HCT116 (cell line): ENCODE results near the gene RAP2A. TPM values are rescaled to one million over a fixed set of nuclear protein-coding genes. Genes with fewer than 3 reads are reported as not detected.

Experiments
- ATAC-seq: fragments of 200-7000 bp; cut with Tn5 transposase; 2 replicates; pipeline ENCODE4 v1.9.1; 2020; ENCODE audit warnings: mild to moderate bottlenecking, moderate library complexity
- BruUV-seq: library from RNA; stranded (reverse); fragments of 400-500 nt; replicated peaks from 2 replicates; lab custom pipeline; 2021; lab: Mats Ljungman, UMichigan
- CTCF ChIA-PET: fragments of 300-600 bp; sonication (Branson Sonifier 250); formaldehyde crosslinking; loops from one replicate; lab custom pipeline; 2021; ENCODE audit warnings: antibody characterized with exemption; lab: Charles Lee
- POLR2A ChIA-PET: fragments of 300-600, 350-600 bp; sonication (Branson Sonifier 250); formaldehyde crosslinking; loops from one replicate; lab custom pipeline; 2021; ENCODE audit warnings: antibody characterized with exemption; lab: Charles Lee
- RAD21 ChIA-PET, 2 experiments: fragments of 300-600 bp; sonication (Branson Sonifier 250); formaldehyde crosslinking; loops; one replicate each; lab custom pipeline; 2023; ENCODE audit warnings: low total read pairs in 2 of 2; ENCODE audit not compliant: uncharacterized antibody in 2 of 2, unreplicated experiment in 2 of 2, low non-redundant PET in 1 of 2; lab: Charles Lee
- DNase-seq: peaks from one replicate; pipeline ENCODE4 v3.0.0-alpha.2; 2010; ENCODE audit warnings: low read depth, low spot score
- H2AFZ ChIP-seq: fragments of 200-600 bp; shearing (Covaris generic), sonication (generic); 2 replicates; pipeline ENCODE4 v1.6.1; 2017; ENCODE audit warnings: low read depth, mixed run types, mixed read lengths, antibody characterized with exemption, low read length; ENCODE audit not compliant: poor library complexity, severe bottlenecking
- H3K27ac ChIP-seq: 2 replicates; pipeline ENCODE4 v1.5.1; 2012; ENCODE audit warnings: low read depth, low read length
- H3K27me3 ChIP-seq: fragments of 200-600 bp; sonication (generic); 2 replicates; pipeline ENCODE4 v1.6.1; 2016; ENCODE audit warnings: mixed run types, low read length, mixed read lengths; ENCODE audit not compliant: insufficient read depth
- H3K36me3 ChIP-seq, 2 experiments: fragments of 200-500 bp in 1 of 2; fragments of 200-600 bp in 1 of 2; sonication (Bioruptor generic) in 1 of 2; sonication (generic) in 1 of 2; 2 replicates each; pipeline versions ENCODE4 v1.5.1 to v1.6.1; 2014 to 2016; ENCODE audit warnings: low read length in 2 of 2, inconsistent platforms in 1 of 2, mixed read lengths in 1 of 2, mixed run types in 1 of 2; ENCODE audit not compliant: insufficient read depth in 2 of 2, control insufficient read depth in 1 of 2
- H3K4me1 ChIP-seq, 2 experiments: fragments of 200-600 bp in 1 of 2; sonication (generic) in 1 of 2; 2 replicates each; pipeline versions ENCODE4 v1.5.1 to v1.6.1; 2012 to 2017; ENCODE audit warnings: low read length in 2 of 2, inconsistent platforms in 1 of 2, mild to moderate bottlenecking in 1 of 2, mixed read lengths in 1 of 2, mixed run types in 1 of 2, moderate library complexity in 1 of 2; ENCODE audit not compliant: insufficient read depth in 2 of 2, control insufficient read depth in 1 of 2
- H3K4me2 ChIP-seq: fragments of 200-600 bp; sonication (generic); 2 replicates; pipeline ENCODE4 v1.6.1; 2017; ENCODE audit warnings: mixed run types, low read length, mixed read lengths
- H3K4me3 ChIP-seq, 2 experiments: fragments of 200-600 bp in 1 of 2; sonication (generic) in 1 of 2; replicated peaks in 1 of 2; 2 replicates each; pipeline ENCODE4 v1.5.1; 2011 to 2016; ENCODE audit warnings: low read length in 2 of 2, control low read depth in 1 of 2, low read depth in 1 of 2, mild to moderate bottlenecking in 1 of 2, mixed read lengths in 1 of 2, mixed run types in 1 of 2
- H3K79me2 ChIP-seq: fragments of 200-600 bp; sonication (generic); 2 replicates; pipeline ENCODE4 v1.6.1; 2017; ENCODE audit warnings: mild to moderate bottlenecking, mixed run types, low read length, moderate library complexity, mixed read lengths; ENCODE audit not compliant: insufficient read depth
- H3K9ac ChIP-seq: fragments of 200-600 bp; sonication (generic); 2 replicates; pipeline ENCODE4 v1.6.1; 2016; ENCODE audit warnings: low read length, mixed read lengths
- H3K9me2 ChIP-seq: fragments of 200-600 bp; sonication (generic), shearing (Covaris generic); 2 replicates; pipeline ENCODE4 v1.6.1; 2017; ENCODE audit warnings: mixed run types, mild to moderate bottlenecking, moderate library complexity; ENCODE audit not compliant: insufficient read depth
- H3K9me3 ChIP-seq, 2 experiments: fragments of 200-500 bp in 1 of 2; fragments of 200-600 bp in 1 of 2; sonication (Bioruptor generic) in 1 of 2; sonication (generic) in 1 of 2; 2 replicates each; pipeline ENCODE4 v1.6.1; 2014 to 2017; ENCODE audit warnings: low read length in 2 of 2, mixed read lengths in 2 of 2, inconsistent platforms in 1 of 2, low read depth in 1 of 2, mild to moderate bottlenecking in 1 of 2, mixed run types in 1 of 2, moderate library complexity in 1 of 2; ENCODE audit not compliant: control insufficient read depth in 1 of 2, insufficient read depth in 1 of 2
- H4K20me1 ChIP-seq: fragments of 200-600 bp; sonication (generic), shearing (Covaris generic); 2 replicates; pipeline ENCODE4 v1.6.1; 2017; ENCODE audit warnings: mixed run types, mild to moderate bottlenecking, moderate library complexity; ENCODE audit not compliant: insufficient read depth
- CEBPB ChIP-seq: IDR thresholded peaks from 2 replicates; pipeline ENCODE4 v1.6.1; 2012; ENCODE audit warnings: low read depth
- EGR1 ChIP-seq: IDR thresholded peaks from 2 replicates; pipeline ENCODE4 v1.6.1; 2012; ENCODE audit warnings: low read depth
- FOSL1 ChIP-seq: IDR thresholded peaks from 2 replicates; pipeline ENCODE4 v1.6.1; 2012; ENCODE audit warnings: low read depth
- REST ChIP-seq: IDR thresholded peaks from 2 replicates; pipeline ENCODE4 v1.6.1; 2012; ENCODE audit warnings: low read depth
- SP1 ChIP-seq: IDR thresholded peaks from 2 replicates; pipeline ENCODE4 v1.6.1; 2012; ENCODE audit warnings: low read depth
- SRF ChIP-seq: IDR thresholded peaks from 2 replicates; pipeline ENCODE4 v1.6.1; 2012; ENCODE audit warnings: low read depth
- ZBTB33 ChIP-seq: IDR thresholded peaks from 2 replicates; pipeline ENCODE4 v1.6.1; 2011; ENCODE audit warnings: mild to moderate bottlenecking, low read length, moderate library complexity; ENCODE audit not compliant: insufficient replicate concordance; ENCODE audit errors: extremely low read depth
- intact Hi-C: fragments of 100-400 bp; cut with micrococcal nuclease; formaldehyde crosslinking; loops from 2 replicates; pipeline ENCODE4 v1.10.0; 2022
- total RNA-seq: library from RNA; stranded (reverse); gene quantifications from one replicate; pipeline ENCODE4 v1.2.1, GENCODE V29; 2021; ENCODE audit not compliant: unreplicated experiment

Gene RAP2A
- total RNA-seq, 1 experiment from 2014 or later = 27.6 TPM

- no peak overlapping the region for H3K4me3 ChIP-seq
- no TSS peak for BruUV-seq
- ChIA-PET RAD21 (no interaction called here), POLR2A (no interaction called here), CTCF (interaction anchor here (0.6 kb wide), 1 partner anchor 1748 kb away, joined by 3 read pairs; no protein-coding TSS in a partner anchor)
- H3K9me3 ChIP-seq = no peaks in the 10 kb centered on the region
- peaks cover 2% of the 10 kb centered on the region; the same call in 1 of the 2 replicates for H3K79me2 ChIP-seq
- TF ChIP-seq REST (no peak), EGR1 (no peak), CEBPB (no peak), SP1 (no peak), SRF (no peak), ZBTB33 (no peak), FOSL1 (no peak)
- DNase-seq (no peak), ATAC-seq (no peak)
- no peak overlapping the region for H3K9ac ChIP-seq
- no peak overlapping the region for H3K4me2 ChIP-seq
- H2AFZ ChIP-seq = no peak overlapping the region
- intact Hi-C loops = loop anchor here (10.0 kb wide), 1 partner anchor 545 kb away; no protein-coding TSS in a partner anchor
- no peaks in the 10 kb centered on the region for H4K20me1 ChIP-seq
- no peaks in the 10 kb centered on the region for H3K9me2 ChIP-seq
- H3K36me3 ChIP-seq = no peaks in the 10 kb centered on the region
- no peak overlapping the region for H3K27ac ChIP-seq
- no peaks in the 10 kb centered on the region for H3K27me3 ChIP-seq
- peaks cover 2 to 18% of the 10 kb centered on the region in 2 experiments; a peak in 2 of 4 replicates for H3K4me1 ChIP-seq
Measured at GRCh38 chr13:97429681-97430081, 4.3 kb upstream of the RAP2A start.
